ENCODE results near the gene TMEM51. TPM values are rescaled to one million over a fixed set of nuclear protein-coding genes. Genes with fewer than 3 reads are reported as not detected.

Gene TMEM51
- total and polyA plus RNA-seq, 2 of the 4 experiments (the other 2 are of a cell fraction), result 2.7 to 10.2 TPM

GRCh38 chr1:15191770-15192169 is 38.2 kb downstream of the TMEM51 start:
- ATAC-seq (ENCODE audit: low read depth), result no peak
- H4K20me1 ChIP-seq (ENCODE audit: insufficient read depth, low read length), result peaks cover 29% of the 10 kb centered on the region
- no peak overlapping the region for H3K4me2 ChIP-seq (ENCODE audit: low read depth, low read length)
- peaks cover 44 to 70% of the 10 kb centered on the region in 2 experiments for H3K79me1 ChIP-seq (ENCODE audit: low read depth in 1 of 2, low read length in 2 of 2)
- H3K27ac ChIP-seq (ENCODE audit: insufficient read depth, low read length), result no peak overlapping the region
- H2AFZ ChIP-seq (replicated peaks; ENCODE audit: low read length, poor library complexity), result no peak overlapping the region
- no peak overlapping the region for H2AK9ac ChIP-seq (replicated peaks; ENCODE audit: low read depth, low read length, poor library complexity)
- H3K36me3 ChIP-seq (ENCODE audit: control insufficient read depth, insufficient read depth, low read length), result peaks cover 4% of the 10 kb centered on the region
- H3K9ac ChIP-seq (ENCODE audit: low read depth, low read length), result no peak overlapping the region
- H3K9me3 ChIP-seq (ENCODE audit: control insufficient read depth, insufficient read depth, low read length), result no peaks in the 10 kb centered on the region
- POLR2A ChIA-PET (ENCODE audit: unreplicated experiment), result no interaction called here
- no peak for DNase-seq
- dilution Hi-C loops (cut with HindIII; ENCODE audit: low sequenced_read_pairs, unreplicated experiment) (no loop called here), intact Hi-C loops (cut with micrococcal nuclease) (no loop called here), in situ Hi-C loops (cut with MboI; ENCODE audit: low sequenced_read_pairs) (no loop called here)
- no peak overlapping the region for H2BK120ac ChIP-seq (ENCODE audit: low read depth, low read length)
- no peak overlapping the region for H3K4me3 ChIP-seq (ENCODE audit: insufficient read depth, low read depth, low read length)
- H3K9me1 ChIP-seq (ENCODE audit: insufficient read depth, low read length), result peaks cover 21% of the 10 kb centered on the region
- no peak overlapping the region for H4K91ac ChIP-seq (ENCODE audit: insufficient read depth, low read depth, low read length)
- H4K5ac ChIP-seq (ENCODE audit: low read depth, low read length), result no peak overlapping the region
- CTCF ChIA-PET, result interaction anchor here (0.7 kb wide), 1 partner anchor 9 kb away, joined by 3 read pairs; no protein-coding TSS in a partner anchor
- no peak overlapping the region for H3K56ac ChIP-seq (ENCODE audit: extremely low read depth, insufficient read depth, low read length)
- no peak overlapping the region for H3K23ac ChIP-seq (ENCODE audit: low read depth, low read length)
- no peak overlapping the region for H3K18ac ChIP-seq (ENCODE audit: low read depth, low read length)
- H2BK15ac ChIP-seq (ENCODE audit: low read depth, low read length), result no peak overlapping the region
- H3K27me3 ChIP-seq (ENCODE audit: control insufficient read depth, insufficient read depth, low read length), result no peaks in the 10 kb centered on the region
- no peak overlapping the region for H2BK20ac ChIP-seq (ENCODE audit: low read depth, low read length)
- no peak overlapping the region for H2BK5ac ChIP-seq (ENCODE audit: low read depth, low read length, poor library complexity, severe bottlenecking)
- no peak overlapping the region for H3K4ac ChIP-seq (ENCODE audit: low read depth, low read length)
- no peak overlapping the region for H3K14ac ChIP-seq (replicated peaks; ENCODE audit: low read depth, low read length)
- TF ChIP-seq USF2 (IDR thresholded peaks at IDR 0.05; ENCODE audit: low read depth, low read length) (no peak), RFX5 (IDR thresholded peaks at IDR 0.05; ENCODE audit: low read depth, low read length) (no peak), MAFK (IDR thresholded peaks at IDR 0.05; ENCODE audit: low read depth, low read length) (no peak), POLR2A (IDR thresholded peaks at IDR 0.05; ENCODE audit: low read depth, low read length) (no peak), NFE2L2 (IDR thresholded peaks at IDR 0.05; ENCODE audit: low read depth, low read length) (no peak), RCOR1 (IDR thresholded peaks at IDR 0.05; ENCODE audit: insufficient replicate concordance, low read length) (no peak), MAZ (IDR thresholded peaks at IDR 0.05; ENCODE audit: borderline replicate concordance, low read depth, low read length) (no peak), SMC3 (IDR thresholded peaks at IDR 0.05; ENCODE audit: low read depth, low read length) (no peak), CHD1 (IDR thresholded peaks at IDR 0.05; ENCODE audit: low read depth, low read length) (no peak), CEBPB (IDR thresholded peaks at IDR 0.05; ENCODE audit: low read depth, low read length) (no peak), ELK1 (IDR thresholded peaks at IDR 0.05; ENCODE audit: borderline replicate concordance, low read depth, low read length) (no peak), FOS (IDR thresholded peaks at IDR 0.05; ENCODE audit: low read depth, low read length) (no peak), RAD21 (IDR thresholded peaks at IDR 0.05; ENCODE audit: low read length) (no peak), MXI1 (IDR thresholded peaks at IDR 0.05; ENCODE audit: borderline replicate concordance, low read depth, low read length) (no peak), CTCF (conservative IDR thresholded peaks at IDR 0.05; ENCODE audit: low read depth, low read length) (no peak), BHLHE40 (IDR thresholded peaks at IDR 0.05; ENCODE audit: low read depth, low read length) (no peak)
- no peak overlapping the region for H2AK5ac ChIP-seq (ENCODE audit: low read depth, low read length)
- WGBS, 2 experiments (ENCODE audit: extremely low coverage in 2 of 2, insufficient read length in 1 of 2), result no CpG with 5 or more reads among the region's 13 CpGs
- H3K4me1 ChIP-seq (ENCODE audit: control insufficient read depth, insufficient read depth, low read length), result peaks cover 30% of the 10 kb centered on the region
- BruUV-seq (replicated peaks), result no TSS peak
- H4K8ac ChIP-seq (ENCODE audit: low read depth in 2 of 2, low read length in 2 of 2), result no peak overlapping the region; a peak in 1 of 4 replicates

Data from IMR-90 (cell line).